ENCODE measurements around the gene CCDC88C.
"Not testable (repeated sequence)": the region's sequence is repeated elsewhere in the genome, so short reads cannot be mapped to it uniquely, and the experiment has no call there.

CCDC88C gene

DNA sequence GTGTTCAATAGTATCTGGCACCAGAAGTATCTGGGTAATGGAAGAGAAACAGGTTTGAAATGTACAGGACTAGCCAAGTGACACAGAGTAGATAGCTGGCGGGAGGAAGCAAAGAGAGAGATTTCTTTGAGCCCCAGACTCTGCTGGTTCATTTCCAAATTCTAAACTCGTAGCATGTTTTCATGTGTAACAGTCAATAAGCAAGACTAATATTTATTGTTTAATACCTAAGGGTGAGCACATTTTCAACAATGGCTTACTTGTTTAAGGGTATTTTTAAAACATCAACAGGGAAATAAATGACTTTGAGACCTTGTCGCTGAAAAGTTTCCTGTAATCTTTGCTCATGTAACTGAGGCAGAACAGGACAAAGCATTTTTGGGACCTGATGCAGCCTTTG, 11.8 kb upstream of the CCDC88C start:
- Histone ChIP-seq H3K36me3 (replicated peaks; ENCODE audit: low read depth, low read length) (no peaks in the 10 kb centered on the region), H4K20me1 (ENCODE audit: insufficient read depth, low read length) (no peaks in the 10 kb centered on the region), H3K4me3 (ENCODE audit: low read length) (no peak overlapping the region), H3K4me2 (ENCODE audit: low read length) (no peak overlapping the region), H3K27me3 (ENCODE audit: low read depth, low read length) (no peaks in the 10 kb centered on the region), H3K4me1 (ENCODE audit: low read length) (peaks cover 17% of the 10 kb centered on the region), H3K9me3 (ENCODE audit: insufficient read depth, low read length) (no peaks in the 10 kb centered on the region; the same call in 1 of the 2 replicates), H3K27ac (ENCODE audit: low read length) (no peak overlapping the region), H2AFZ (ENCODE audit: low read depth, low read length) (no peak overlapping the region), H3K79me2 (ENCODE audit: low read length) (no peaks in the 10 kb centered on the region), H3K9ac (ENCODE audit: low read length) (no peak overlapping the region)
- TF ChIP-seq, protein P1, sequence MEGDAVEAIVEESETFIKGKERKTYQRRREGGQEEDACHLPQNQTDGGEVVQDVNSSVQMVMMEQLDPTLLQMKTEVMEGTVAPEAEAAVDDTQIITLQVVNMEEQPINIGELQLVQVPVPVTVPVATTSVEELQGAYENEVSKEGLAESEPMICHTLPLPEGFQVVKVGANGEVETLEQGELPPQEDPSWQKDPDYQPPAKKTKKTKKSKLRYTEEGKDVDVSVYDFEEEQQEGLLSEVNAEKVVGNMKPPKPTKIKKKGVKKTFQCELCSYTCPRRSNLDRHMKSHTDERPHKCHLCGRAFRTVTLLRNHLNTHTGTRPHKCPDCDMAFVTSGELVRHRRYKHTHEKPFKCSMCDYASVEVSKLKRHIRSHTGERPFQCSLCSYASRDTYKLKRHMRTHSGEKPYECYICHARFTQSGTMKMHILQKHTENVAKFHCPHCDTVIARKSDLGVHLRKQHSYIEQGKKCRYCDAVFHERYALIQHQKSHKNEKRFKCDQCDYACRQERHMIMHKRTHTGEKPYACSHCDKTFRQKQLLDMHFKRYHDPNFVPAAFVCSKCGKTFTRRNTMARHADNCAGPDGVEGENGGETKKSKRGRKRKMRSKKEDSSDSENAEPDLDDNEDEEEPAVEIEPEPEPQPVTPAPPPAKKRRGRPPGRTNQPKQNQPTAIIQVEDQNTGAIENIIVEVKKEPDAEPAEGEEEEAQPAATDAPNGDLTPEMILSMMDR (IDR thresholded peaks at IDR 0.05; ENCODE audit: low read depth, low read length) = no peak
- TF ChIP-seq EZH2phosphoT487 (IDR thresholded peaks at IDR 0.05; ENCODE audit: low read depth) = no peak

DNA sequence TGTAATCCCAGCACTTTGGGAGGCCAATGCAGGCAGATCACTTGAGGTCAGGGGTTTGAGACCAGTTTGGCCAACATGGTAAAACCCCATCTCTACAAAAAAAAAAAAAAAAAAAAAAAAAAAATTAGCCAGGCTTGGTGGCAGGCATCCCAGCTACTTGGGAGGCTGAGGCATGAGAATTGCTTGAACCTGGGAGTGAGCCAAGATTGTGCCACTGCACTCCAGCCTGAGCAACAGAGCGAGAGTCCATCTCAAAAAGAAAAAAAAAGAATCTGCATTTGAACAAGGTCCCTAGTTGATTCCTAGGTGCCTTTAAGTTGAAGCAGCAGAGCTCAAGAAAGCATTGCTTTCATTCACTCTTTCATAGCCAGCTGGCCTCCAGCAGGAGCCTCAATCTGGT, 11.3 kb upstream of the CCDC88C start:
- H3K9me3 ChIP-seq (ENCODE audit: insufficient read depth, low read length); H3K4me3 ChIP-seq (ENCODE audit: low read length); H3K27me3 ChIP-seq (ENCODE audit: low read depth, low read length); H4K20me1 ChIP-seq (ENCODE audit: insufficient read depth, low read length); H3K27ac ChIP-seq (ENCODE audit: low read length); H3K79me2 ChIP-seq (ENCODE audit: low read length); H3K36me3 ChIP-seq (replicated peaks; ENCODE audit: low read depth, low read length); H3K4me2 ChIP-seq (ENCODE audit: low read length); H3K9ac ChIP-seq (ENCODE audit: low read length); H2AFZ ChIP-seq (ENCODE audit: low read depth, low read length): not testable (repeated sequence)
- peaks cover 17% of the 10 kb centered on the region for H3K4me1 ChIP-seq (ENCODE audit: low read length)

DNA sequence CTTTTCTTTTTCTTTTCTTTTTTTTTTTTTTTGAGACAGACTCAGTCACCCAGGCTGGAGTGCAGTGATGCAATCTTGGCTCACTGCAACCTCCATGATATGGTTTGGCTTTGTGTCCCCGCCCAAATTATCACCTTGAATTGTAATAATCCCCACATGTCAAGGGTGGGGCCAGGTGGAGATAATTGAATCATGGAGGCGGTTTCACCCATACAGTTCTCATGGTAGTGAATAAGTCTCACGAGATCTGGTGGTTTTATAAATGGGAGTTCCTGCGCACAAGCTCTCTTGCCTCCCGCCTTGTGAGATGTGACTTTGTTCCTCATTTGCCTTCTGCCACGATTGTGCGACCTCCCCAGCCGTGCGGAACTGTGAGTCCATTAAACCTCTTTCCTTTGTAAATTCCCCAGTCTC, 7.9 kb upstream of the CCDC88C start:
- H3K27ac ChIP-seq (ENCODE audit: low read length); H2AFZ ChIP-seq (ENCODE audit: low read depth, low read length); H3K9ac ChIP-seq (ENCODE audit: low read length); H3K36me3 ChIP-seq (replicated peaks; ENCODE audit: low read depth, low read length); H3K9me3 ChIP-seq (ENCODE audit: insufficient read depth, low read length); H3K79me2 ChIP-seq (ENCODE audit: low read length); H4K20me1 ChIP-seq (ENCODE audit: insufficient read depth, low read length); H3K27me3 ChIP-seq (ENCODE audit: low read depth, low read length): not testable (repeated sequence)
- Histone ChIP-seq H3K4me3 (ENCODE audit: low read length) (peak overlapping the region; percentile 20; the same call in 1 of the 2 replicates), H3K4me1 (ENCODE audit: low read length) (peaks cover 17% of the 10 kb centered on the region), H3K4me2 (ENCODE audit: low read length) (peak overlapping the region; percentile 24)

DNA sequence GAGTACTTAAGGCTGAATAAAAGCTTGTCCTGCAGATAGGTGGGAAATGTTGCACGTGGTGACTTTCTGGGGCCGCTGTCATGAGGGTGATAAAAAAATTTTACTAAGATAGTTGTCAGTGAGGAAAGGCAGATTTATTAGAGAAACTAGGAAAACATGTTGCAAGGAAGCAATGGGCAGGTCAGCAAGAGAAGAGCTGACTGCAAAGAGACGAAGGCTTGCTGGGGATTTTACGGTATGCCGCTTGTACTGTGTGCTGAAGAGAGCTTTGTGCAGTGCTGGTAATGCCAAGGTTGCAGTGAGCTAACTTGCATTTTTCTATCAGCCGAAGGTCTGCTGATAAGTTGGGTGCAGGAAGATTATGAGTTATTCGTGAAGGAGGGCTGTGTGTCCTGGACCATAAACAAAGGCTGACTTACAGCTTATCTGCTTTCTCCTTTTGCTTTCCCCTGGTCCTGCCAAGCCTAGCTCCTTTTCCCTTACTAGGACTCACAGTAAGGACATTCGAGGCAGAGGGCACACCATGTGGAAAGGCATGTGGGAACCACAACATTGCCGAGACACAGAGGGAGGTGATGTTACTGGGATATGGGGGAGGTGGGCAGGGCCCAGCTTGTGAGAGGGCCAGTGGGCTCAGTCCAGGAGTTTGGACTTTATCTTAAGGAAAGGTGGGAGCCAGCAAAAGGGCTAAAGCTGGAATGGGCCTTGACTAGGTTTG, 7.4 kb upstream of the CCDC88C start:
- no peak for TF ChIP-seq EZH2phosphoT487 (IDR thresholded peaks at IDR 0.05; ENCODE audit: low read depth)
- TF ChIP-seq, protein P1 (IDR thresholded peaks at IDR 0.05; ENCODE audit: low read depth, low read length) = no peak

DNA sequence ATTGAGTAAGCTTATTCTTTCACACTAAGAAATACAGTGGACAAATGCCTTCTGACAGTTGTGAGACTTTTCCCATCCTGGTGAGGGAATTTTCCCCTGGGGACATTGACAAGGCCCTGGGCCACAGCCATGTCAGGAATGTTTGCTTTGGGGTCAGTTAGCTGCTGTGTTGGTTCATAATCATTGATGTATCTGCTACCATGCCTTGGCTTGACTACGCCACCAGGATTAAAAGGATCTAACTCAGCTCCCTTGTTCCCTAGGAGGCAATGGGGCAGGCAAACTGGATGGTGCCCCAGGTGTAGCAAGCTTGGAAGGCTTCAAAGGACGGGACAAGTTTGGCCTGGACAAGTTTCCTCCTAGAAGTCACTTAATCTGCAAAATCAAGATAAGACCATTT, 3.1 kb upstream of the CCDC88C start:
- H3K4me1 ChIP-seq (ENCODE audit: low read length) = peaks cover 25% of the 10 kb centered on the region
- H3K27me3 ChIP-seq (ENCODE audit: low read depth, low read length) = no peaks in the 10 kb centered on the region
- H3K36me3 ChIP-seq (replicated peaks; ENCODE audit: low read depth, low read length) = peaks cover 2% of the 10 kb centered on the region
- no peaks in the 10 kb centered on the region; the same call in 1 of the 2 replicates for H3K9me3 ChIP-seq (ENCODE audit: insufficient read depth, low read length)
- TF ChIP-seq, protein P1 (IDR thresholded peaks at IDR 0.05; ENCODE audit: low read depth, low read length) = no peak
- TF ChIP-seq EZH2phosphoT487 (IDR thresholded peaks at IDR 0.05; ENCODE audit: low read depth) = no peak
- no peak overlapping the region for H3K9ac ChIP-seq (ENCODE audit: low read length)
- H3K4me2 ChIP-seq (ENCODE audit: low read length) = no peak overlapping the region
- peaks cover 3% of the 10 kb centered on the region; the same call in 1 of the 2 replicates for H4K20me1 ChIP-seq (ENCODE audit: insufficient read depth, low read length)
- H2AFZ ChIP-seq (ENCODE audit: low read depth, low read length) = no peak overlapping the region
- no peak overlapping the region for H3K4me3 ChIP-seq (ENCODE audit: low read length)
- no peak overlapping the region for H3K27ac ChIP-seq (ENCODE audit: low read length)
- H3K79me2 ChIP-seq (ENCODE audit: low read length) = peaks cover 17% of the 10 kb centered on the region

More for the DNA sequence above, 7.4 kb upstream of the CCDC88C start:
- Histone ChIP-seq H3K27me3 (ENCODE audit: low read depth, low read length) (no peaks in the 10 kb centered on the region), H3K4me3 (ENCODE audit: low read length) (no peak overlapping the region), H3K4me1 (ENCODE audit: low read length) (peaks cover 17% of the 10 kb centered on the region), H3K9ac (ENCODE audit: low read length) (no peak overlapping the region), H2AFZ (ENCODE audit: low read depth, low read length) (no peak overlapping the region), H4K20me1 (ENCODE audit: insufficient read depth, low read length) (no peaks in the 10 kb centered on the region), H3K27ac (ENCODE audit: low read length) (no peak overlapping the region), H3K79me2 (ENCODE audit: low read length) (no peaks in the 10 kb centered on the region), H3K9me3 (ENCODE audit: insufficient read depth, low read length) (no peaks in the 10 kb centered on the region; the same call in 1 of the 2 replicates), H3K4me2 (ENCODE audit: low read length) (no peak overlapping the region), H3K36me3 (replicated peaks; ENCODE audit: low read depth, low read length) (no peaks in the 10 kb centered on the region)

Data from OCI-LY3 (cell line).